Esophagus squamous epithelium (tissue), 4 donors: ENCODE measurements around the gene RAB27B.

Experiments used
- CTCF ChIP-seq, 6 experiments: fragments of 450-650 bp in 4 of 6; fragments of 200-600 bp in 2 of 6; sonication (generic) in 2 of 6; IDR thresholded peaks; one replicate each; pipeline ENCODE4 v1.5.1; 2016 to 2019; ENCODE audit warnings: antibody characterized with exemption in 6 of 6, mild to moderate bottlenecking in 4 of 6, moderate library complexity in 4 of 6
- POLR2A ChIP-seq, 4 donors: fragments of 450-650 bp; IDR thresholded peaks; one replicate each; pipeline ENCODE4 v1.6.1; 2017; ENCODE audit warnings: antibody characterized with exemption in 4 of 4, mild to moderate bottlenecking in 4 of 4, moderate library complexity in 3 of 4

- no peak for TF ChIP-seq CTCF (IDR thresholded peaks at IDR 0.05)
- no peak for TF ChIP-seq POLR2A (IDR thresholded peaks at IDR 0.05)
Observed at GRCh38 chr18:54815086-54815485, 13.2 kb upstream of the RAB27B start.
